MM.1S (cell line): ENCODE measurements around the gene MYL9.

ENCODE experiments used
- DNase-seq: peaks from one replicate; pipeline ENCODE4 v3.0.0-alpha.2; 2015
- H2AFZ ChIP-seq: fragments of 300-600 bp; sonication (generic); 2 replicates; pipeline ENCODE4 v1.6.0; 2016; ENCODE audit warnings: antibody characterized with exemption, low read length
- H3F3A ChIP-seq: fragments of 300-600 bp; sonication (generic); 2 replicates; pipeline ENCODE4 v1.6.1; 2016; ENCODE audit warnings: mild to moderate bottlenecking, antibody characterized with exemption, low read length, moderate library complexity, mixed read lengths; ENCODE audit not compliant: insufficient read depth
- H3K27ac ChIP-seq: fragments of 300-600 bp; sonication (generic); 2 replicates; pipeline ENCODE4 v1.5.1; 2016; ENCODE audit warnings: mild to moderate bottlenecking, low read length
- H3K27me3 ChIP-seq: fragments of 300-600 bp; sonication (generic); replicated peaks from 2 replicates; pipeline ENCODE4 v1.6.0; 2016; ENCODE audit warnings: low read length; ENCODE audit not compliant: insufficient read depth
- H3K36me3 ChIP-seq: fragments of 300-600 bp; sonication (generic); replicated peaks from 2 replicates; pipeline ENCODE4 v1.6.1; 2016; ENCODE audit warnings: mild to moderate bottlenecking, low read length, mixed read lengths; ENCODE audit not compliant: insufficient read depth
- H3K4me1 ChIP-seq: fragments of 300-600 bp; sonication (generic); 2 replicates; pipeline ENCODE4 v1.6.1; 2016; ENCODE audit warnings: low read length, mixed read lengths
- H3K4me2 ChIP-seq: fragments of 300-600 bp; sonication (generic); 2 replicates; pipeline ENCODE4 v1.6.0; 2016; ENCODE audit warnings: low read depth, low read length
- H3K4me3 ChIP-seq: fragments of 300-600 bp; sonication (generic); 2 replicates; pipeline ENCODE4 v1.5.1; 2016; ENCODE audit warnings: low read length, mixed read lengths
- H3K79me2 ChIP-seq: fragments of 300-600 bp; sonication (generic); 2 replicates; pipeline ENCODE4 v1.6.1; 2016; ENCODE audit warnings: mixed run types, low read length, mixed read lengths
- H3K9ac ChIP-seq: fragments of 300-600 bp; sonication (generic); 2 replicates; pipeline ENCODE4 v1.6.1; 2016; ENCODE audit warnings: low read length, mixed read lengths
- H3K9me2 ChIP-seq: fragments of 300-600 bp; sonication (generic); replicated peaks from 2 replicates; pipeline ENCODE4 v1.6.1; 2016; ENCODE audit warnings: mild to moderate bottlenecking, low read length, mixed read lengths; ENCODE audit not compliant: insufficient read depth
- H3K9me3 ChIP-seq: fragments of 300-600 bp; sonication (generic); replicated peaks from 2 replicates; pipeline ENCODE4 v1.6.1; 2016; ENCODE audit warnings: mild to moderate bottlenecking, low read length, mixed read lengths; ENCODE audit not compliant: insufficient read depth
- H4K20me1 ChIP-seq: fragments of 300-600 bp; sonication (generic); 2 replicates; pipeline ENCODE4 v1.6.1; 2016; ENCODE audit warnings: mild to moderate bottlenecking, low read length, moderate library complexity, mixed read lengths; ENCODE audit not compliant: insufficient read depth
- EZH2 ChIP-seq: fragments of 300-600 bp; sonication (generic); optimal IDR thresholded peaks from 2 replicates; pipeline ENCODE3; 2017; ENCODE audit warnings: low read depth, mild to moderate bottlenecking, antibody characterized with exemption, low read length, mixed read lengths
- EZH2phosphoT487 ChIP-seq: fragments of 300-600 bp; sonication (generic); IDR thresholded peaks from 2 replicates; pipeline ENCODE4 v1.6.1; 2018; ENCODE audit warnings: antibody characterized with exemption, low read length
- TF ChIP-seq, protein P1 (sequence below): fragments of 300-600 bp; sonication (generic); IDR thresholded peaks from 2 replicates; pipeline ENCODE4 v1.5.1; 2016; ENCODE audit warnings: antibody characterized with exemption, low read length, mixed read lengths

Gene MYL9

DNA sequence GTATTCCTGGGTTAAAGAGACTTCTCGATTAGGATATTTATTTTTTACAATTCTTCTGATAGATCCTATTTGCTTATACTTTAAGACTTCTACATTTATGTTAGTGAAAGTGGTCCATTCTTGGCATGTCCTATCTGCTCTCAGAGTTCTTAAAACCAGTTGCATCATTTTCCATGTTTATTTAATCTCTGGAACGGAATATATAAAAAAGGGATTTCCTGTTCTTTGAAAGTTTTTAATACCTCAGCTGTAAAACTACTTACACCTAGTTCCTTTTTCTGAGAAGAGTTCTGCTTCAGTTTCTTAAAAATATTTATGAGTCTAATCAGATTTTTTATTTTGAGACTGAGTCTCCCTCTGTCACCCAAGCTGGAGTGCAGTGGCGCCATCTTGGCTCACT, 18.0 kb upstream of the MYL9 start:
- H3K4me1 ChIP-seq = no peaks in the 10 kb centered on the region
- H3K9me2 ChIP-seq = no peaks in the 10 kb centered on the region
- no peak overlapping the region for H3K9ac ChIP-seq
- H3K4me3 ChIP-seq = no peak overlapping the region
- H3F3A ChIP-seq = no peaks in the 10 kb centered on the region
- H3K36me3 ChIP-seq = no peaks in the 10 kb centered on the region
- no peak overlapping the region for H2AFZ ChIP-seq
- DNase-seq = no peak
- no peaks in the 10 kb centered on the region for H4K20me1 ChIP-seq
- TF ChIP-seq EZH2phosphoT487 (no peak), EZH2 (no peak)
- TF ChIP-seq, protein P1, sequence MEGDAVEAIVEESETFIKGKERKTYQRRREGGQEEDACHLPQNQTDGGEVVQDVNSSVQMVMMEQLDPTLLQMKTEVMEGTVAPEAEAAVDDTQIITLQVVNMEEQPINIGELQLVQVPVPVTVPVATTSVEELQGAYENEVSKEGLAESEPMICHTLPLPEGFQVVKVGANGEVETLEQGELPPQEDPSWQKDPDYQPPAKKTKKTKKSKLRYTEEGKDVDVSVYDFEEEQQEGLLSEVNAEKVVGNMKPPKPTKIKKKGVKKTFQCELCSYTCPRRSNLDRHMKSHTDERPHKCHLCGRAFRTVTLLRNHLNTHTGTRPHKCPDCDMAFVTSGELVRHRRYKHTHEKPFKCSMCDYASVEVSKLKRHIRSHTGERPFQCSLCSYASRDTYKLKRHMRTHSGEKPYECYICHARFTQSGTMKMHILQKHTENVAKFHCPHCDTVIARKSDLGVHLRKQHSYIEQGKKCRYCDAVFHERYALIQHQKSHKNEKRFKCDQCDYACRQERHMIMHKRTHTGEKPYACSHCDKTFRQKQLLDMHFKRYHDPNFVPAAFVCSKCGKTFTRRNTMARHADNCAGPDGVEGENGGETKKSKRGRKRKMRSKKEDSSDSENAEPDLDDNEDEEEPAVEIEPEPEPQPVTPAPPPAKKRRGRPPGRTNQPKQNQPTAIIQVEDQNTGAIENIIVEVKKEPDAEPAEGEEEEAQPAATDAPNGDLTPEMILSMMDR = no peak
- H3K27ac ChIP-seq = no peak overlapping the region
- no peaks in the 10 kb centered on the region for H3K79me2 ChIP-seq
- H3K9me3 ChIP-seq = no peaks in the 10 kb centered on the region
- H3K4me2 ChIP-seq = no peak overlapping the region
- no peaks in the 10 kb centered on the region for H3K27me3 ChIP-seq

DNA sequence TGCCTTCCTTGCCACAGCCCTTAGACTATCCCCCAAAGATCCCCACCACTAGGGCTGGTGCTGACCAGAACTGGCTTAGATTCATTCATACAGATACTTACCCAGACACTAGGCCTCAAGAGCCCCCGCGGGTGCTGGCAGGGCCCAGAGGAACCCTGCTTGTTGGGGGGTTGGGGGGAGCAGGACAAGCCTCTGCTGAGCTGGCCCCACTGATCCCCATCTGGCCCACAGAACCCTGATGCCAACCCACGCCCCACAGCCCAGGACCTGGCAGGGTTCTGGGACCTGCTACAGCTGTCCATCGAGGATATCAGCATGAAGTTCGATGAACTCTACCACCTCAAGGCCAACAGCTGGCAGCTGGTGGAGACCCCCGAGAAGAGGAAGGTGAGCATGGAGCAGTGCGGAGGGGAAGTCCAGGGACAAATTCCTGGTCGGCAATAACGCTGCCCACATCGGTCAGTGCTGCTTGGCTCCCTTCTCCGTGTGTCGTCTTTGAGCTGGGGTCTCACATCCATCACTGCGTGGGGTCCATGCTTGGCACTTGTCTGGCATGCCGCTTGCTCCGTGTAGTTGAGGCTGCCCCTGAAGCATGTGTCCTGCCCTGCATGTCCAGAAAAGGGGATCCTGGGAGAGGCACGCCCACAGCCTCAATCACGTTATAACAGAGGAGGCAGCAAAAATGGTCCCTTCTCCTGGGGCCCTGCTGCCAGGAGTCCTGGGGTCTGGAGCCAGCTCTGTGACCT, 15.5 kb upstream of the MYL9 start:
- Histone ChIP-seq H3K9me2 (no peaks in the 10 kb centered on the region), H3K27ac (no peak overlapping the region), H3K36me3 (no peaks in the 10 kb centered on the region), H3F3A (no peaks in the 10 kb centered on the region), H4K20me1 (no peaks in the 10 kb centered on the region), H3K4me1 (no peaks in the 10 kb centered on the region), H3K27me3 (no peaks in the 10 kb centered on the region), H3K79me2 (no peaks in the 10 kb centered on the region), H3K4me2 (no peak overlapping the region), H2AFZ (no peak overlapping the region), H3K4me3 (no peak overlapping the region), H3K9ac (no peak overlapping the region), H3K9me3 (no peaks in the 10 kb centered on the region)
- TF ChIP-seq EZH2 = no peak
- TF ChIP-seq, protein P1 = no peak
- TF ChIP-seq EZH2phosphoT487 = no peak
- no peak for DNase-seq

DNA sequence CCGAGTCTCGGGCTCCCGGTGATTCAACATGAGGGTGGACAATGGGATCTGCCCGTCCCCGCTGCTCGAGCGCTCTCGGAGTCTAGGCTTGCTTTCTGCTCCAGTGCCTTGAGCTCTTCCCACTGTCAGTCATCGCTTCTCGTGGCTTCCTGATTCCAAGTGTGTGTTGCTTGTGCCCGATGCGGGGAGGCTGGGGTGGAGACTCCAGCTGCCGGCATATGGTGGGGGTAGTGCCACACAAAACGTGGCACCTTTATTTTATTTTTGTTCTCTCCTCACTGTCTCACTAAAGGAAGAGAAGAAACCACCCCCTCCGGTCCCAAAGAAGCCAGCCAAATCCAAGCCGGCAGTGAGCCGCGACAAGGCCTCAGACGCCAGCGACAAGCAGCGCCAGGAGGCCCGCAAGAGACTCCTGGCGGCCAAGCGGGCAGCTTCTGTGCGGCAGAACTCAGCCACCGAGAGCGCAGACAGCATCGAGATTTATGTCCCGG, 14.8 kb upstream of the MYL9 start:
- H3K27ac ChIP-seq = no peak overlapping the region

More for the DNA sequence above, 14.8 kb upstream of the MYL9 start:
- no peak for DNase-seq
- Histone ChIP-seq H3K27me3 (no peaks in the 10 kb centered on the region), H3K9me2 (no peaks in the 10 kb centered on the region), H2AFZ (no peak overlapping the region), H3K9ac (no peak overlapping the region), H3K4me1 (peaks cover under 1% of the 10 kb centered on the region), H3F3A (no peaks in the 10 kb centered on the region), H4K20me1 (no peaks in the 10 kb centered on the region), H3K79me2 (no peaks in the 10 kb centered on the region), H3K9me3 (no peaks in the 10 kb centered on the region), H3K4me3 (no peak overlapping the region), H3K36me3 (no peaks in the 10 kb centered on the region), H3K4me2 (no peak overlapping the region)
- no peak for TF ChIP-seq EZH2
- TF ChIP-seq, protein P1 = no peak
- TF ChIP-seq EZH2phosphoT487 = no peak
